Measurements from ENCODE around the gene ABHD16A.
"Not testable (repeated sequence)": the region's sequence is repeated elsewhere in the genome, so short reads cannot be mapped to it uniquely, and the experiment has no call there.

The ABHD16A gene

DNA sequence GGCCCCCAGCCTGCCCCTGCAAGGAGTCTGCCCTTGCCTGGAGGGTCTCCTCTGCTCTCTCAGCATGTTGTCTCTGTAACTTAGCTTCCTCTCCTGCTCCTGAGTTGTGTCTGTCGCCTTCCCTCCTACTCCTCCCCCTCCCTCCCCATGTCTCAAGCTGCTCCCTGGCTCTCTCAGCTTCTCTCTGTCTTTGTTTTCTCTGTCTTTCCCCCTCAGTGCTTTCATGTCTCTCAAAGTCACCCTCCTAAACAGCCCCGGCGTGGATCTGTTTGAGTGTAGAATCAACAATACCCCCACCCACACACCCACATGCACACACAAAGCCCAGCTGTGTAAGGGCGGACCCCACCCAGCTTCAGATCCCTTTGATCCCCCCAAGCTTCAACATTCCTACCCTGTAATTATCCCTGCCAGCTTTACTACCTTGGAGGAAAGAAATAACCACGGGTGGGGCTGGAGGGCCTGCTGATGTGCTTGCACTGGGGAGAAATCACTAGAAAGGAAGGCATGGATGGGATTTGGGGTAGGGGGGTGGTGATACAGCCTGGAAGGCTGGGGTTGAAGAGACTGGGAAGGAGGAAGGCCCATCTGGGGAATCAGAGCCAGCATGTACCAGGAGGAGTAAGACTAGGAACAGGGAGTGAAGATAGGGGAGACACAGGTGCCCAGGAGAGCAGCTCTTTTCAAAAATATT, 11.0 kb upstream of the ABHD16A start:
- no peak for DNase-seq

DNA sequence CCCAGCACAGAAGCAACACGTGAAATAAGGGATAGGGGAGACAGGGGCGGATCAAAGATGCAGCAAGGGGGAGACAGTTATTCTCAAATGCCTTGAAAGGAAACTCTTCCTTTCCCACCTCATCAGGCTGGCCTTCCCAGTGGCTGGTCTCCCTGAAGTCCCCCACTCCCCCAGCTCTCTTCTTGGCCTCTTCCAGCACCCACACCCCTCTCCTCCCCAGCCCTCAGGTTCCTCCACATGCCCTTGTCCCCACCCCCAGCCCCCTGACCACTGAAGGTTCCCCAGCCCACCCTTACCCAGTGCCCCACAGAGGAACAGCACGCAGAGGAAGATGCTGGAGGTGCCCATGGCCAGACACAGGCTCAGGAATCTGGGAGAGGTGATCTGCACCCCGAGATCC, 10.3 kb upstream of the ABHD16A start:
- no peak for DNase-seq

DNA sequence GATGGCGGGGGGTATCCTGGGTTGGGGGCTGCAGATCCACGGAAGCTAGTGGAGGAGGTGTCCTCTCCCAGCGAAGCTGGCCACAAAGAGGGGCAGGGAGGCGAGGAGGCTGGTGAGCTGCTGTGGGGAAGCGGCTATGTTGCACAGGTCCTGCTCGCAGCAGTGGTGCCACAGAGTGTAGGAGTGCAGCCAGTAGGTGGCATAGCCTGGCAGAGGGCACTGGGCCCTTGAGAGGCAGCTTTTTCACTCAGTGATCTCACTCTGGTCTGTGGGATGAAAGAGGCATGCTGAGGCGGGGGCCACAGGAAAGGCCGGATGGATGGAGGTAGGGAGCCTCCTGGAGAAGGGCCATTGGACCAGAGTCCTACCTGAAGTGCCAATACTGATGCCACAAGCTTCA, 9.2 kb upstream of the ABHD16A start:
- no peak for DNase-seq

DNA sequence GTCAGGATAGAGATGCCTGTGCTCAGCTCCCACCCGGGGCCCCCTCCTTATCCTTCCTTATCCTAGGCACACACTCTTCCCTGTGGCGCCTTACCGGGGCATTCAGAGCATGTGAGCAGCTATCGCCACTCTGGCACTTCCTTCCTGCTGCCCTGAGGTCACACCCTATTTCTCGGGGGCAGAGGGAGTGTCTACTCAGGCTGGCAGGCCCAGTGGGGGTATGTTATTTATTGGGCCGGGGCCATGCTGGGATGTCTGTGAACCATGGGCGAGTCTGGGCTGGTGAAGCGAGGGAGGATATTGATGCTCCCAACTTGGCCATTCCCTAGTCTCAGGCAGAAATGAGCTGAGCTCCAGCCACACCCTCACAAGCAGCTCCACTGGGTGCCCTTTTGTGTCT, 8.1 kb upstream of the ABHD16A start:
- DNase-seq: no peak

DNA sequence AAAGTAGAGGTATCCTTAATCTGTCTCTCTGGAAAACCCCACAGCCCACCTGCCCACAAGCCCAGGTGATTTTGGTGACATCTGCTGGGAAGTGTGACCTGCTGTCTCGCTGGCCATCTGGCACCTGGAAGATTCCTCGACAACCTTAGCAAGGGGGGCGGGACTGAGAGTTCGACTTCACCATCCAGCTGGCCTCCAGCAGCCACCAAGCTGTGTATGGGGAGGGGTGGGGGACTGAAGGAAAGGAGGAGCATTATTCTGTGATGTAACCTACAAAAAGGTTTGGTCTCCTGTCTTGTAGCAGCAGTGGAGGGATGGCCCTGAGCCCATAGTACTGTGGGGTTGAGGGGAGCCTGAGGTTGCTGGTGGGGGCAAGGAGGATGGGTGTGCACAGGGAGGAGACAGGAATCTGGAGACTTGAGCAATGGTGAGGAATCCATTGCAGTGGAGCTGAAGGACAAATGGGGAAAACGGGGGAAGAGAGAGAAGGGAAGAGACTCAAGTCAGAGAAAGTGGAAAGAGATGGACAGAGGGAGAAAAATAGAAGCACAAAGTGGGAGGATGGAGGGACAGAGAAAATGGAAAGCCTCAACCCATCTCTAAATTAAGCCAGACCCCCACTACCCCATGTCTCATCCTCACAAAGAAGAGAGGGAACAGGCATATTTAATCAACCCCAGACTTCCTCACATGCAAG, 7.5 kb upstream of the ABHD16A start:
- DNase-seq: no peak

DNA sequence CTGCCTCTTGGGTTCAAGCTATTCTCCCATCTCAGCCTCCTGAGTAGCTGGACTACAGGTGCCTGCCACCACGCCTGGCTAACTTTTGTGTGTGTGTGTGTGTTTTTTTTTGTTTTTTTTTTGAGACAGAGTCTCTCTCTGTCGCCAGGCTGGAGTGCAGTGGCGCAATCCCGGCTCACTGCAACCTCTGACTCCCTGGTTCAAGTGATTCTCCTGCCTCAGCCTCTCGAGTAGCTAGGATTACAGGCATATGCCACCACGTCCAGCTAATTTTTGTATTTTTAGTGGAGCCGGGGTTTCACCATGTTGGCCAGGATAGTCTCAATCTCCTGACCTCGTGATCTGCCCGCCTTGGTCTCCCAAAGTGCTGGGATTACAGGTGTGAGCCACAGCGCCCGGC, 6.0 kb upstream of the ABHD16A start:
- DNase-seq: not testable (repeated sequence)

DNA sequence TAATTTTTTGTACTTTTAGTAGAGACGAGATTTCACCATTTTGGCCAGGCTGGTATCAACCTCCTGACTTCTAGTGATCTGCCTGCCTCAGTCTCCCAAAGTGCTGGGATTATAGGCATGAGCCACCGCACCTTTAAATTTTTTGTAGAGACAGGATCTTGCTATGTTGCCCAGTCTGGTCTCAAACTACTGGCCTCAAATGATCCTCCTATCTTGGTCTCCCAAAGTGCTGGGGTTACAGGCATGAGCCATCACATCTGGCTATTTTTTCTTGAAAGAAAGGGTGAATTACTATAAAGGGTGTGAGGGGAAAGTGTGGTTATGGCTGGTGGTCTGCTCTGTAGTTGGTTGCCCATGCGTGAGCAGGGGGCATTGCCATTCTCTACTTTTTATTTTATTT, 5.1 kb upstream of the ABHD16A start:
- DNase-seq: no peak

- no peak for DNase-seq
These were observed 4.6 kb upstream of the ABHD16A start for GRCh38 chr6:31707701-31708100.

GRCh38 chr6:31706599-31706998, 3.5 kb upstream of the ABHD16A start, which contains the start of gene LY6G6F:
LY6G6F (plus strand) TSS chr6:31706866; CDS start chr6:31706907, 41 bp downstream.
- DNase-seq: no peak

- no peak for DNase-seq
These were observed 2.8 kb upstream of the ABHD16A start for GRCh38 chr6:31705931-31706330.

- peak in 1 of 2 donors; percentile 32 for DNase-seq
These were observed 712 bp downstream of the ABHD16A start for GRCh38 chr6:31702405-31702818.

DNA sequence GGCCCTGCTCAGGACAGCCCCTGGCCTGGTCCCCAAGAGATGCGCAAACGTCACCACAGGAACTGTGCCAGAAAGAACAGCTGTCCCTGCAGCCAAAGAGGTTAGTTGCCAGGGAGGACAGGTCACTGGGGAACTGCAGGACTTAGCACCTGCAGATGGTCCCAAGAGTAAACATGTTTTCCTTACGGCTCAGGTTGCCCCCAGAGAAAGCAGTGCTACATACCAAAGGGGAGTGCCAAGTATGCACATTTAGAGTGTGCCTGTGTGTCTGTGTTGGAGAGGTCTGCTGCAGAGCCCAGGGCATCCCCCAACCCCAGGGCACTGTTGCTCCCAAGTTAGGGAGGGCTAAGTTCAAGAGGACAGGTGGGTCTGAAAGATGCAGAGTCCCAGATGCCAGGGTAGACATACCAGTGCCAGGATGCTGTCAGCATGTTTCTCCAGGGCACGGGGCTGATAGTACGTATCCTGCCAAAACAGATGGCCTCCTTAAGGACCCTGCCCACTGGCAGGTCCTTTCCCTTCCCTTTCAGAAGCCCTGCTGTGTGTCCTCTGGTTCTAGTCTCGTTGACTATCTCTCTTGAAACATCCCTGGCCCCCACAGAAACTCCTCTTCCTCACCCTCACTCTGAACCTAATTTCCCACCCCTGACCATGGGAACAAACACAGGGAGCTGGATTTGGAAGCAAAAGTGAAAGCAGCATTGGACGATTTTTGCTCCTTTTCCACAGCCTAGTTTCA, 1.3 kb downstream of the ABHD16A start:
- no peak for DNase-seq

DNA sequence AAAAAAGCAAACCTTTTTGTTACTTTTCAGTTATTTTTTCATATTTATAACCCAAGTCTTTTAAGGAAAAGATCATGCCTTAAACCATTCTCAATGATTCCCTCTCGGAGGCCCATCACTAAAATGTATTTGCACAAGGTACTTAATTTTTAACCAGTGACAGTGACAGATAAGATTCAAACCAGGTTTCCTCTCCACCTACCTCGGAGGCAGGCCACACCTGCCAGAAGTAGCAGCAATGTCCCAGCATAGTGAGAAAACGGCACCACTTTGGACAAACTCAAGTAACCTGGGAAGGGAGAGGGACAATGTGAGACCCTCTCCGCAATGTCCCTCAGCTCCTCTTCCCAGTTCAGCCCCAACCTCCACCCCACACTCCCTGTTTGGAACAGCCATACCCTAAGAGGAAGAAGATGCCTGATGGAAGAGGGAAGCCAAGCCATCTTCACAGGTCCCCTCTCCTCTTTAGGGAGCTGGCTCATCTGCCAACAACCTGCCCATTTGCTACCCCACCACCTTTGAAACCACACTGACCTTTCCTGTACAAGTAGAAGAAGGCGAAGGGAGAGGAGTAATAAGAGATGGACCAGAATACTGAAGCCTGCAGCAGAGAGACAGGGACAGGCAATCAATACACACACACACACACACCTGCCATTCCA, 2.3 kb downstream of the ABHD16A start:
- DNase-seq: no peak

GRCh38 chr6:31697555-31697954, 5.6 kb downstream of the ABHD16A start:
- no peak for DNase-seq

- DNase-seq: no peak
These were observed 9.6 kb downstream of the ABHD16A start for GRCh38 chr6:31693535-31693934.

- DNase-seq: no peak
These were observed 10.2 kb downstream of the ABHD16A start for GRCh38 chr6:31692886-31693285.

GRCh38 chr6:31692353-31692752, 10.8 kb downstream of the ABHD16A start:
- DNase-seq: no peak

DNA sequence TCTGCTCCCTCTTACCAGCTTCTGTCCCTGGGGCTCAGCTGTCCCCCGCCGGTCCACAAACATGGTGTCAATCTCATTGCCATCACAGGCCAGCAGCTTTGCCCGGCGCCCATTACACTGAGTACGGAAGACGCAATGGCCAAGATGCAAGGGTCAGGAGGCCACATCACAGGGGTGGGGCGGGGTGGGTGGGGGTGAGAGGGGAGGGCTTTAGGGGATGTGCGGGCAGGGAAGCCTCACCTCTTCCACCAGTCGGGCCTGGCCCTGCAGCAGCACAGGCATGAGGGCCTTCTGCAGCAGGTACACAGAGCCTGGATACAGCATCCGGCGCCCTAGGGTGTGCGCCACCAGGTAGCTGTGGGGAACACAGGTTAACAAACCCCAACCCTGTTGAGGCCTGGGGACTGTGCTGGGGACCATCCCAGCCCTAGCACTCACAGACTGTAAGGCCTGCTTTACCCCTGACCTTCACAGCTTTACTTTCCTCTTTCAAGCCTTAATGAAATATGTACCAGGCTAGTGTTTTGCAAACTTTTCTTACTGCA, 11.5 kb downstream of the ABHD16A start:
- no peak for DNase-seq

GRCh38 chr6:31691078-31691463, 12.1 kb downstream of the ABHD16A start:
- no peak for DNase-seq

GRCh38 chr6:31690231-31691077, 12.7 kb downstream of the ABHD16A start:
- no peak for DNase-seq

DNA sequence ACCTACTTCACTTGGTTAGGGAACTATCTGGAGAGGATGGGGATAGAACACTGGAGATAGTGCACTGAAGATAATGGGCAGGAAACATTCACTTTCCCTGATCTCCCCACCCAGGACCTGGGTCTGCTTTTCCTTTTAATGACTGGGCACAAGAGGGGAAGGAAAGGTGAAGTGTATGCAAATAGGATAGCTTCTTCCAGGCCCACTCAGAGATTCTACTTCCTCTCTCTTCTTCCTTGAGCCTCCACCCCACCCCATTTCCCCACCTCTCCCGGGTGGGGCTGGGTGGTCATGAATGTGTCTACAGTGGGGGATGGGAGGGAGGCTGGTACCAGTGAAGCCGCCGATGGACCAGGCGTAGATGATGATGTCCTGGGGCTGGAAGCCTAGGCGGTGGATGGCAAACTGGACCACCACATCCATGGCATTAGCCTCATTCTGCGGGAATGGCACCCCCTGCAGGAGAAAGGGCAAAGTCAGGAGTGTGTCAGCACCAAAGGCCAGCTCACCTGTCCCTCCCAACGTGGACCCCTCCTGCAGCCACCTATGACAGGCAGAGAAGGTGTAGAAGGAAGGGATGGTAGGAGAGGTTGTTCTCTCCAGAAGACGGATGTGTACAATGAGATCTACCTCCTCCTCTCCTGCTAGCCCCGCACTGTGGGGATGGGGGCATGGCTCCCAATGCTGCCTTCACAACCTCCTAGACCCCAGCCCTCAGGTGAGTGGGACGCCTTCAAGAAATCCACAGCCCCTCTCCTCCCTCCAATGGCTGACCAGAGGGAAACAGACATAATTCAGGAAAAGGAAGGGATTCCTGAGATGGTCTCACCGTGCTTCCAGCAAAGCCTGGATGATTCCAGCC, 13.6 kb downstream of the ABHD16A start:
- DNase-seq: no peak

Data from stimulated activated CD4-positive, alpha-beta T cell treated with anti-CD3 and anti-CD28 coated beads, Interleukin-2, amount 100 ng/mL, for 48 hours (primary cell).